NCI-H1417 (cell line): Measurements from ENCODE around the gene RDH11.
"Not testable (repeated sequence)": the region's sequence is repeated elsewhere in the genome, so short reads cannot be mapped to it uniquely, and the experiment has no call there.

Experiments used
- DNase-seq, 3 experiments: peaks; one replicate each; lab custom pipeline; 2025; lab: John Stamatoyannopoulos, UW

Gene RDH11, protein sequence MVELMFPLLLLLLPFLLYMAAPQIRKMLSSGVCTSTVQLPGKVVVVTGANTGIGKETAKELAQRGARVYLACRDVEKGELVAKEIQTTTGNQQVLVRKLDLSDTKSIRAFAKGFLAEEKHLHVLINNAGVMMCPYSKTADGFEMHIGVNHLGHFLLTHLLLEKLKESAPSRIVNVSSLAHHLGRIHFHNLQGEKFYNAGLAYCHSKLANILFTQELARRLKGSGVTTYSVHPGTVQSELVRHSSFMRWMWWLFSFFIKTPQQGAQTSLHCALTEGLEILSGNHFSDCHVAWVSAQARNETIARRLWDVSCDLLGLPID

DNA sequence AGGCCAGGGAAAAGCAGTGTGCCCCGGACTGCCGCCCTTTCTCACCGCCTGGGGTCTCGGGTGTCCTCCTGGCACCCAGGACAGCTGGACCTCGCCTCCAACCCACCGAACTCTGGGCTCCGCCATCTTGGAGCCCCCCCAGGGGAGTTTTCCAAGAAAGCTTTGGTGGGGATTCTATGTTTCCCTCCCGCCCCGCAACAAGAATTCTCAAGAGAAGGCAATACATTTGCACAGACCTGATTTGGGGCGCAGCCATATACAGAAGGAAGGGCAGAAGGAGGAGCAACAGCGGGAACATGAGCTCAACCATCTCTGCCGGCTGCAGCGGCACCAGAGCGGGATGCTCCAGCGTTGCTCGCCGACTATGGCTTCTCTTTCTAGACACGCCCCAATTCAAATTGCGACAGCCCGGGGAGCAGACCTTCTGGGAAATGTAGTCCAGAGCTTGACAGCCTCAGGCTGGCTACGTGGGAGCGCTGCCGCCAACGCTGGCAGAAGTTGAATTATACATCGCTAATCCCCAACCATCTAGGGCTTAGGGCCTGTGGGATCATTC is at the start of gene RDH11:
TSS of gene RDH11 (minus strand) at position 371 of the 556 bp plus-strand sequence. CDS start at position 310, 61 bp downstream.
- DNase-seq: peak; percentile 88 to 95 (median 94)

DNA sequence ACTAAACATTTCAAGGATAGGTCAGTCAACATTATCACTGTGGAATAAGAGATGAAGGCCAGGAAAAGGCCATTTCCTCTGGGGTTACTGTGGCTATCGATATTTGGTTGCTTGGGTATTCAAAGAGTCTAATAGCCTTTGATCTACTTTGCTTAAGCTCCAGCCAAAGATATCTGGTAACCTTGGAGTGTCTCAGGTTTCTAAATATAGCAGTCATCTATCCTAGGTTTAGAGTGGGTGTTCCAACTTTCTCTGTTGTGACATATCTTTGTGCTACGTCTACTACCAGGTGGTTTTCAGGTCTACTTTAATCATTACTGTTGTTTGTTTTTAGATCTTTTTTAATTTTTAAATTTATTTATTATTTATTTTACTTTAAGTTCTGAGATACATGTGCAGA is 48.5 kb upstream of the RDH11 start:
- no peak for DNase-seq

DNA sequence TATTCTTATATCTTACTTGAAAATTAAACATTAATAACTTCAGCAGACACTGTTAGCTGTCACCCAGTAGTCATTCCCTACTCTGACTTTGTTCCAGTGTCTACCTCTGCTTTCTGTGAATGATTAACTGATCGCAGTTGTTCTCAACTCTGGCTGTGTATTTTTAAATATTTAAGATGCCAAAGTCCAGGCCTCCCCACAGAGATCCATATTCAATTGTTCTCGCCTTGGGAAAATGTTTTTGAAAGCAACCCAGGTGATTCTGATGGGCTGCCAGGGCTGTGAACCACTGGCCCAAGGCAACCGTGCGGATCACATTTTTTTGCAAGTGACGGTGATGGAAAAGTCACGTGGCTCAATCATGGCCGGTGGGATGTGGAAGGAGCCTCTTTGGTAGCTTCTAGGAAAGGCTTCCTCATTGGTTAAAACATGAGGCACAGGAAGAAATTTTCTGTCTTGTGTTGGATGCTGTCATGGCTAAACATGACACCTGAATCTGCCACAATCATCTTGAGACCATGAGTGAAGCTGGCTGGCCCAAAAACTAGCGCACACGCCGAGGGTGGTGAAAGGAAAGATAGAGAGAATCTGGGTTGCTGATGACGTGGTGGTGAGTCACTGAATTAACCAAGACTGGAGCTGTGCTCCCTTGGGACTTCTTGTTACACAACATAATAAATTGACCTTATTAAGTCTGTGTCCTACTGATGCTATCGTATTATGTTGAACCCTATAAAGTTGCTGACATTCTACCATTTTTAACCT is 43.4 kb upstream of the RDH11 start:
- DNase-seq: no peak

DNA sequence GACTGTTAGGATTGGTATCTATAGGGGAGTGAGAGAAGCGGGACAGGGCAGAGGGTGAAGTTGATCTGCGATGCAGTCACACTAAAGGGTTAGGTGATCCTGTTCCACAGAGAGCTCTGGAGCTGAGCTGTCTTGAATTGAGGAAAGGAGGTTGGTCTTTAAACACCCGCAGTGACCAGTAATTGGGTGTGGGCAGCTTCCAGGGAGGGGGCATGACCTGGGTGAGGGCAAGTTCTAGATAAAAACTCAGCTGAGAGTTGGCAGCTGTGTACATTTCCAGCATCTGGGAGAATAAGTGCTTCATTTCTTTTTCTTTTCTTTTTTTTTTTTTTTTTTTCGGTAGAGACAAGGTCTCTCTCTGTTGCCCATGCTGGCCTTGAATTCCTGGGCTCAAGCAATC is 41.2 kb upstream of the RDH11 start:
- DNase-seq: no peak

DNA sequence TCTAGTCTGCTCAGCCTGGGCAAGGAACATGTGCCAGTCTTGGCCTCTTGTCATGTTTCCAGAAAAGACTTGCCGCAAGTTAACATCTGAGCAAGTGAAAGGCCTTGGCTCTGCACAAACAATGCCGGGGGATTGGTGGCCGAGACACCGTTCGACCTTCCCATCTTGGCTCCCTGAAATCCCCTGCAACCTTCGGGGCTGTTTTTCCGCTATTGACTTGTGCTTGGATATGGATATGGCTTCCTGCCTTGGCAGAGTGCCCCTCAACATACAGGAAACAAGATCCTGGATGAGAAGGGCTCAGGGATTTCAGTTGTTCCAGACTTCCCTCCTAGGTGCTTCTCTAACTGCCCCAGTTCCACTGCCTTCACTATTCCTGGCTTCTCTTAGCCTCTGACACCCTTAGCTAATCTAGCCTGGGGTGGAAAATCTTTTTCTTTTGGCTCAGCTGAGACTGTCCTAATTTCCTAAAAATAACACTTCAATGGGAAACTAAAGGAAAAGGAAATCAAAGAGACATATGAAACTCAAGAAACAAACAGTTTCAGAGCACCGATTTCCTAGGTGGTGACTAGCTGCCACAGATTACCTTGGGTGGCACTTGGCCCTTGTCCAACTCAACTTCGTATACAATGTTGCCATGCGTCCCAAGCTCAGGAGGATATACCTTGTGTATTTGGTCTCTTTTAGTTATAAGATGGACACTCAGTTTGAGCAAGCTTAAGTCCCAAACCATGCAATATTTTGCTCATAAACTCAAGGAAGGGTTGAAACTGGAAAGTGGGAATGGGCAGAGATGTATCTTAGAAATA is 40.0 kb upstream of the RDH11 start:
- DNase-seq: no peak

DNA sequence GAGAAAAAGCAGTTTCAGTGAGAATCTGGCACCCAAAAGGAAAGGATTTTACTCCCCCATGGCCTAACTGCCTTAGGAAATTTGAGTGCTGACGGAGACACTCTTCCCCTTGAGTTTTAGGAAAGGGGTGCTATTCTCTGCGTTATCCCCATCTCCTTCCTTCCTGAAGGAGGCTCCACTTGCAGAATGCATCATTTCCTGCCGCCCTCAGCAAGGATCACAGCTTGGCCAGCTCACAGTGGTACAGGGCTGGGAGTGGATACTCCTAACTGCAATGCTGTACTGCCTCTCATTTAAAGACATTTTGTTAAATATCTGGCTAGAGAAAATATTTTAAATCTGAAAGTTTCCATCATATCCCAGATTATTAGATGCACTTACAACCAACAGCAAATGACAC is 39.1 kb upstream of the RDH11 start:
- no peak for DNase-seq

DNA sequence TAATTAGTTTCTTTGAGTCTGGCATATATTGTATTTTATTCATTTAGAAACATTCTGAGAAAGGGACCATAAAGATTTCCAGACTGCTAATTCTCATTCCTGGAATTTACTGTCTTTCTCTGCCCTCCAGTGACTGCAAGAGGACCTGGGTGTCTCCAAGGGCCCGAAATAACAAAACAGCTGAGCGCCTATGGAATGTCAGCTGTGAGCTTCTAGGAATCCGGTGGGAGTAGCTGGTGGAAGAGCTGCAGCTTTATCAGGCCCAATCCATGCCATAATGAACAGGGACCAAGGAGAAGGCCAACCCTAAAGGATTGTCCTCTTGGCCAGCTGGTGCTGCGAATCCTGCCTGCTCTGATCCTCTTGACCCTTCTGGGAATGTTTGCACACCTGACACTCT is 38.1 kb upstream of the RDH11 start:
- no peak for DNase-seq

DNA sequence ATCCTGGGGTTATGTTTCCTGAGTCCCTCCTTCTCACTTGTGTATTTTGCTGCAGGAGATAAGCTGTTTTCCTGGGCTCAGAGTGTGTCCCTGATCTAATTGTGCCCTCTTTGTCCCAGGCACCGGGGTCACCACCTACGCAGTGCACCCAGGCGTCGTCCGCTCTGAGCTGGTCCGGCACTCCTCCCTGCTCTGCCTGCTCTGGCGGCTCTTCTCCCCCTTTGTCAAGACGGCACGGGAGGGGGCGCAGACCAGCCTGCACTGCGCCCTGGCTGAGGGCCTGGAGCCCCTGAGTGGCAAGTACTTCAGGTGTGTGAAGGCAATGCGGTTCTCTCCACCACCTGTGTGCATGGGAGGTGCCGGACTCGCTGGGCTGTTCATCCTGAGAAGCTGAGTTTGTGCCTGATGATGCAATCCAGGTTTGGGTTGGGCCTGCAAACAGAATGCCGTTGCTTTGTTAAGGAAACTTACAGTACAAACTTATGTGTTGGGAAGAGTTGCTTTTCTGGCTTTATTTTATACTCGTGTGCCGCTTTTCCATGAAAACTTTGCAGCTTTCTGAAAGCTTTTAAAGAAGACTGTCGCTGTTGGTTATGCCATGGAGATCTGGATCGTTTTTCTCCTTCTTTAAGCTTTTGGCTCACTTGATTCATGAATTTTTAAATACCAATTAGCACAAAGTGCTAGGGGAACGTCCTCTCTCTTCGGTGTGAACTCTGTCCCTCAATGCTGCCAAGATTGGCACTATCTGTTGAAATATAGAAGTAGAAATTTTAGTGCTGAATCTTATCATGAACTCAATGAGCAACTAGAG is 33.7 kb upstream of the RDH11 start:
- no peak for DNase-seq

DNA sequence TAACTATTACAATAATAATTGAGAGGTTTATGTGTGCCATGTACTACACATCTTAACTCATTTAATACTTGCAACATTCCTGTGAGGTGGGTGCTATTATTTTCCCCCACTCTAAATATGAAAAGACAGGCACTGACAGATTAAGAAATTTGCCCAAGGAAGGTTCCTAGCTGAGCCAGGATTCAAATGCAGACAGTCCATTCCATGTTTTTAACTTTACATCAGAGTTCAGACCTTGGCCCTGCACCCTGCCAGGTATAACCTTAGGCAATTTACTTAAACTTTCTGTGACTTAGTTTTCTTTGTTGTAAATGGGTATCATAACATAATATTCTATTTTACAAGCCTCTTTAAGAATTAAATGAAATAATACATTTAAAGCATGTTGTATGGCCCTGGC is 32.7 kb upstream of the RDH11 start:
- no peak for DNase-seq

DNA sequence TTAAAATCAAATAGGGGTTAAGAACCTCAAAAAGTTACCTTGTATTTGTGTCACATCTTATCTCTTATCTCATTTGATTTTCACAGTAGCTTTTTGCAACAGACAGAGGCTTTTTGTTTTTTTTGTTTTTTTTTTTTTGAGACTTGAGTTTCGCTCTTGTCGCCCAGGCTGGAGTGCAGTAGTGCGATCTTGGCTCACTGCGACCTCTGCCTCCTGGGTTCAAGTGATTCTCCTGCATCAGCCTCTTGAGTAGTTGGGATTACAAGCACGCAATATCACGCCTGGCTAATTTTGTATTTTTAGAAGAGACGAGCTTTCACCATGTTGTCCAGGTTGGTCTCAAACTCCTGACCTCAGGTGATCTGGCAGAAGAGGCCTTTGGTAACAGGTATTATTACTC is 31.8 kb upstream of the RDH11 start:
- DNase-seq: no peak

DNA sequence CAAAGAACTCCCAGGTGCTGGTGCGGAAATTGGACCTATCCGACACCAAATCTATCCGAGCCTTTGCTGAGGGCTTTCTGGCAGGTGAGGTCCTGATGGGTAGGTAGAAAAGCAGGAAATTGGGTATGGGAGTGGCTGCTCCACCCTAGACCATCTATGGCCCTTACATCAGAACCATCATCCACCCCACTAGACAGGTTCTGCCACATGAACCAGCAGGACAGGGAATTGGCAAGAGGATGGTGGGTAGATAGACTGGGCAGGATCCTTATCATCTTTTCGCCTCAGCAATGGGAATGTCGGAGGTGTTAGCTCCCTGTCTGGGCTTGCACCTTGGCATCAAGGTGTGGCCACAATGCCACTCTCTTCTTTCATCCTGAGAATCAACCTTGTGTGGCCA is 29.6 kb upstream of the RDH11 start:
- no peak for DNase-seq

DNA sequence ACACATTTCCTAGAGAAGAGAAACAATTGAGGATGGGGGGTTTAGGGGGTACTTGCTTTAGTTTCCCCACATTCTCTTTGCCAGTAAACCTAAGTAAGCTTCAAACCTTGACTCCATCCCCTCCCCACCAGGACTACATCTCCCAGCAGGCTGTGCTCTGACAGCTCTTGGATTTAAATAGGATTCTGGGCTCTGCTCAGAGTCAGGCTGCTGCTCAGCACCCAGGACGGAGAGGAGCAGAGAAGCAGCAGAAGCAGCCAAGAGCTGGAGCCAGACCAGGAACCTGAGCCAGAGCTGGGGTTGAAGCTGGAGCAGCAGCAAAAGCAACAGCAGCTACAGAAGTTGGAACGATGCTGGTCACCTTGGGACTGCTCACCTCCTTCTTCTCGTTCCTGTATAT is 26.7 kb upstream of the RDH11 start:
- peak in 1 of 3 experiments; percentile 6 for DNase-seq

DNA sequence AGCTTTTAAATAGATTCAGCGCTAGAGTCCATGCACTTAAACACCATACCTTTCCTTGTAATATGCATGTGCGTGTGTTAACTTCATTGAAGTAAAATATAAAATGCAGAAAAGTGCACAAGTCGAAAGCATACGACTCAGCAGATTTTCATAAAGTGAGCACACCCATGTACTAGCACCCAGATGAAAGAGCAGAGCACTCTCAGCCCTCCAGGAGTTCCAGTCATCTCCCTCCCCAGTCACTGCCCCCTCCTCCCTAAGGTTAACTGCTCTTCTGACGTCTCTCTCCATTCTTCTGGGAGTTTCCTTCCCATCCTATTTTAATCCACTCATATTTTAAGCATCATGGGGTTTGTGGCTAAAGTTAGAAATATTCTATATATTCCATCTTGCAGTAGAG is 26.3 kb upstream of the RDH11 start:
- DNase-seq: no peak

DNA sequence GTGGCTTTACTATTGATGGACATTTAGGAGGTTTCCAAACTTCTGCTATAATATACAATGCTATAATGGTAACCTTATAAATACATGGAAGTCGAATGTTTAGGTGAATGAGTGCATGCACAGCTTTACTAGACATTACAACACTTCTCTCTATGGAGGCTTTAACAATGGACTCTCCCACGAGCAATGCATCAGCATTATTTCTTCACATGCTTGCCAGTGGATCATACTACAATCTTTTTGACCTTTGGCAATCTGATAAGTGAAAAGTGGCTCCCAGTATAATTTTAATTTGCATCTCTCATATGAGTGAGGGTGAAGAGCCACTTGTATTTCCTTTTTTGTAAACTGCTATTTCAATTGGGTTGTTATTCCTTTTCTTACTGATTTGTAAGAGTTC is 24.3 kb upstream of the RDH11 start:
- DNase-seq: no peak

DNA sequence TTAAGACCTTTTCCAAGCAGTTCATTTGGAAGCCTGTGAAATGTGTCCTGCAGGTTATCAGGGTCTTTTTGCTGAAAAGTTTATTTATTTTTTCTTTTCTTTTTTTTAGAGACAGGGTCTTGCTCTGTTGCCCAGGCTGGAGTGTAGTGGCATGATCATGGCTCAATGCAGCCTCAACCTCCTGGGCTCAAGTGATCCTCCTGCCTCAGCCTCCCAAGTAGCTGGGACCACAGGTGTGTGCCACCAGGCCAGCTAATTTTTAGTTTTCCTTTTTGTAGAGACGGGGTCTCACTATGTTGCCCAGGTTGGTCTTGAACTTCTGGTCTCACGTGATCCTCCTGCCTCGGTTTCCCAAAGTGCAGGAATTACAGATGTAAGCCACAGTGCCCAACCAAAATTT is 23.8 kb upstream of the RDH11 start:
- DNase-seq: not testable (repeated sequence)

- no peak for DNase-seq
Measured at GRCh38 chr14:67718265-67718664, 22.7 kb upstream of the RDH11 start.

GRCh38 chr14:67717048-67717447 is 21.5 kb upstream of the RDH11 start:
- peak in 1 of 3 experiments; percentile 10 for DNase-seq

GRCh38 chr14:67710209-67710608 is 14.6 kb upstream of the RDH11 start:
- peak in 1 of 3 experiments; percentile 16 for DNase-seq

GRCh38 chr14:67709796-67710195 is 14.2 kb upstream of the RDH11 start:
- DNase-seq: not testable (repeated sequence)

DNA sequence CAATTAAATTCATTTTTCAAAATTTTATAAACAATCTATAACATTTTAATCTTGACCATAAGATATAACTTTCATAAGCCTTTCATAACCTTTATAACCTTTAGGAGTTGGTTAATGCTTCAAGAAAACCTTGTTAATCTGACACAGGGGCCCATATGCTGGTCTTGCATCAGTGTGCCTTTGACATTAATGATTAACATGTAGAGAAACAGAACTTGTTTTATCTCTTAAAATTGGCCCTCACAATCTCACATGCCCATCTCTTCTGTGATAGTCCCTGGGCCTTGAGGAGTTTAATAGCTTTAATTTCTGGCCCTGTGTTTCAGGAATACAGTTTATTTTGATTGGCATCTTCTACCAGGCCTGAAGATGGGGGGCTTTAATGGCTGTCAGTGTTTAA is 13.8 kb upstream of the RDH11 start:
- not testable (repeated sequence) for DNase-seq

- DNase-seq: no peak
Measured at GRCh38 chr14:67705211-67705610, 9.6 kb upstream of the RDH11 start.
